GM10847 (cell line): ENCODE data around the gene ID4.

Source experiments
- POLR2A ChIP-seq: IDR thresholded peaks from 2 replicates; pipeline ENCODE4 v1.6.1; 2011; ENCODE audit not compliant: insufficient read length; ENCODE audit errors: extremely low read depth

Gene ID4

DNA sequence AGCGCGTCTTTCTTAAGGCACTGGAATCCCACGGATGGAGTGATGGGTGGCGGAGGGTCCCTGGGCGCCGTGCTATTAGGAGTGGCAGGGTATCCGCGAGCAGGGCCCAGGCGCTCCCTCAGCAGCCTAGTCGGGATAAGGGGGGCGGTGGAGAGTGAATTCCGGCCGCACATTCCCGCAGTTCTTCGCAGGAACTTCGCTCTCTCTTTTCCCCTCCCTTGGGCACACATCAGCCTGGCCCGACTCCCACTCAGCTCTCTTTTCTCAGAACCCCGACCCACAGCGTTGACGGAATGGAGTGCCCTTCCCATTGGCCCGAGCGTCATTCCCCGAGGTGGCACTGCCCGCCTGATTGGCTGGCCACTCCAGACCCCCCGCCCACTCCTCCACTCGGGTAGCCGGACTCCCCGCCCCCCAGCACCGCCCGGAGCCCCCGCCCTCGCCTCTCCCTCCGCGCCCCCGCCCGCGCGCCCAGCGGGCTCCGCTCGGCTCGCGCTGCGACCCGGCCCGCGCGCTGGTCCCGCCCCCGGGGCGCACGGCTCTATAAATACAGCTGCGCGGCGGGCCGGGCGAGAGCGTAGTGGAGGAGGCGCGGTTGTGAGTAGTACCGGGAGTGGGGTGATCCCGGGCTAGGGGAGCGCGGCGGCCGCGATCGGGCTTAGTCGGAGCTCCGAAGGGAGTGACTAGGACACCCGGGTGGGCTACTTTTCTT lies at the start of gene ID4:
ID4 (plus strand) TSS at position 572 of the 712 bp plus-strand sequence. CDS start 385 bp downstream, outside the sequence.
- no peak for TF ChIP-seq POLR2A

DNA sequence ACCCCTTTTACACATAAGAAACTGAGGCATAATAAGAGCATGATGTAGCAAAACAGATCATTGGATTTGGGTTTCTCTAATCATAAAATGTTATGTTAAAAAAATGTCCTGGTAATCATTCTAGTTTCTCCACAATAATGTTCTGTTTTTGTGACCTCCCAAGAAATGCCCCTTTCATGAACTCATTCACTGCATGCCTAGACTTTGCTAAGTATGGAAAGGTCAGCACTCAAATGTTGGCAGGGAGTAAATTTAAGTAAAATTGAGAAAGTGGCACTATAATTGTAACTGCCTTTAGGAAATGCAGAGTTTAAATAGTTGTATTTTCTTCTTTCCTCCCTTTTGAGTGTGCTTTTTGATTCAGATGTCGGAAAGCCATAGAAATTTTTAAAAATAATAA lies 48.5 kb upstream of the ID4 start:
- TF ChIP-seq POLR2A, result no peak

GRCh38 chr6:19789100-19789803 lies 47.9 kb upstream of the ID4 start:
- TF ChIP-seq POLR2A, result no peak

DNA sequence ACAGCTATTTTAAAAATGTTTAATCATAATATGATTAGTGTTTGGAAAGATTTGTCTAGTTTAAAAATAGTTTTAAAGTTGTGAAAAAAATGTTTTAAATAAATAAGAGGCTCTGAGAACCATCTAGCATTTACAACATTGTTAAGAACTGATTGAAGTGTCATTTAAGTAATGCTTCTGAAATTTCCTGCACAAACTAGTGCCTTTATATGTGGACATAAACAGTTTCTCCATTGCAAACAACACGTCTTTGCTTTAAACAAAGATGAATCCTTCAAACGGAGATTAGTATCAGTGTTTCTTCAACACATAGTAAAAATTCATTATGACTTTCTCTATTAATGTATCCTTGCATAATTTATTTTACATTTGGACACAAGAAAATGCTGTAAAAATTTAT lies 45.9 kb upstream of the ID4 start:
- no peak for TF ChIP-seq POLR2A

- TF ChIP-seq POLR2A, result no peak
Measured at GRCh38 chr6:19795211-19795610, 42.0 kb upstream of the ID4 start.

- TF ChIP-seq POLR2A, result no peak
Measured at GRCh38 chr6:19796452-19796851, 40.7 kb upstream of the ID4 start.

DNA sequence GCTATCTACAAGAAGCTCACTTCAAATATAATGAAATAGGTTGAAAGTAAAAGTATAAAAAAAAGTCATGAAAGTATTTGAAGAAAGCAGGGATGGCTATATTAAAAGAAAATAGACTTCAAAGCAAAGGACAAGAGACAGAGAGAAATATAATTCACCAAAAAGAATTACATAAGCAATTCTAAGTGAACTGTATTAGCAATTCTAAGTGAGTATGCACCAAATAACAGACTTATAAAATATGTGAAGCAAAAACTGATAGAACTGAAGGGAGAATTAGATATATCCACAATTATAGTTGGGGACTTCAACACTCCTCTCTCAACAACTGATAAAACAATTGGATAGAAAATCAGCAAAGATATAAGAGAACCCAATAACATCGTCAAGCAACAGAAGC lies 38.8 kb upstream of the ID4 start:
- TF ChIP-seq POLR2A, result no peak

DNA sequence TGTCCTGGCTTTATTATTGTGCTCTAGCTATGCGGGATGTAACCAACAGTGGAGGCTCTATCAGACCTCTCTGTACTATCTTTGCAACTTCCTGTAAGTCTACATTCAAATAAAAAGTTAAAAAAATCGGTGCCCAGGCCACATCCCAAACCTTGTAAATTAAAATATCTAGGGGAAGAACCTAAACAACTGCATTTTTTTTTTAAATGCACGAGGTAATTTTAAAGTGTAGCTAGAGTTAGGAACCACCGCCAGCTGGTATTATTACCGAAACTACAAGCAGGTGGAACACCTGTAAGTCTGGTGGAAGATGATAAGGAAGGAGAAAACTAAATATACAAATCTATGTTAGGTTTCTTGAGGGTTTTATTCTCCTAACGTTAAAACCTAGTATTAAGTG lies 34.5 kb upstream of the ID4 start:
- TF ChIP-seq POLR2A, result no peak

DNA sequence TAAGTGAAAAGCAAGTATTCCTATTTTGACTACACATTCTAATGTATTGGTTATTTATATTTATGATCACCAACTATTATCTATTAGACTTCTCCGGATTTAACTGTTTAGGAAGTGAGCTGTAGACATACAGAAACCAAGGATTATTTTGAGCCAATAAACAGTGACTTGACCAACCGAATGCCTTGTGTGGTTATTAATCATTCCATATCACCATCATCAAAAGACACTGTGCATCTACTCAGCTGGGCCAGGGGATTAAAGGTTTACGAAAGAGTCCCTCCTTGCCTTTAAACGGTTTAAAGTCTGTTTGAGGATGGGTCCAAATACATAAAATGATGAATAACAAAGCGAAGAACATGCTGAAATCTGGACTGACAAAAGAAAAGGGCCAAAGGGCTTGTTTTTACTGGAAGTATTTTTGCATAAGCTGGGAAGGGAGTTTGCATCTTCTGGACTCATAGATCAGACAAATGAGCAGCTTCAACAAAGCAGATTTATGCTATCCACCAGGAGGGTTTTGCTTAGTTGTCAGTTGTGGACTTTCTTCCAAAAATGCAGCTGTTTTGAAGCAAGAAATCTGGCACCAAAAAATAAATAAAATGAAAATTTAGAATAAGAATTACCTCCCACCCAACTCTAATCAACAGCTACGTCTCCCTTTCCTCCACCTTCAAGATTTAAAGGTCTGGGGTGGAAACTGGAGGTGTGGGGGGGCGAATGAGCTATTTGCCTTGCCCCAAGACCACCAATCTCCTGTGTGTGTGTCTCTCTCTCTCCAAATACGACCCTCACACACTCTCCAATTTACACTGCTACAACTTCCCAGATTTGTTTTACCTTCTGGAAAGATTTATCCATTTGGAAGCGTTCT lies 33.6 kb upstream of the ID4 start:
- TF ChIP-seq POLR2A, result no peak

GRCh38 chr6:19804205-19805128 lies 32.7 kb upstream of the ID4 start:
- TF ChIP-seq POLR2A, result no peak

- TF ChIP-seq POLR2A, result no peak
Measured at GRCh38 chr6:19805129-19805481, 32.1 kb upstream of the ID4 start.

GRCh38 chr6:19806971-19807396 lies 30.2 kb upstream of the ID4 start:
- no peak for TF ChIP-seq POLR2A

DNA sequence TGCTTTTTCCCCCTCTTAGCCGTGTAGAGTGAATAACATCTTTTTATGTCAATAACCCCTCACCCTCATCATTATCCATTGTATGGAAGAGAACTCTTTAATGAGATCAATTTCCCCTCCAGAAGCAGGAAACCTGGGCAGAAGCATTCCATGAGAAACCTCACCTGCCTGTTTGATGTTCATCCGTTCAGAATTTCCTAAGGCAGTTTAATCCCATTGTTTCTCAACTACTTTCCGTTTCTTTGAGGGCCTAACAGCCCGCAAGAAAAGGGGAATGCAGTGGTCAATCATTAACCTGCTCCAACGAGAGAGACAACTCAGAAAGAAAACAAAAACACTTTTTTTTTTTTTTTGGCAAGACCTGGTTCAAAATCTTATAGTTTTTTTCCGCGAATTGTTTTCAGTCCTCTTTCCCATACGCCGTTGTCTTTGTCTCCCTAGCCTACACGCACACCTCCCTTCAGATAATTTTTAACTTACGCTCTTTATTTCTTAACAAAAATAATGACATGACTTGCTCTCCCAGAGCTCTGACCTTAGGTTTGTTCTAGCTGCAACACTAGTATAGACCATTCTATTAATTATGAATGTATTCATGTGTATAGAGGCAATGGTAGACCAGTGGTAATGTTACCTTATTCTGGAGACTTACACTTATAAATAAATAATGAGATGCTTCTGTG lies 25.6 kb upstream of the ID4 start:
- TF ChIP-seq POLR2A, result no peak

DNA sequence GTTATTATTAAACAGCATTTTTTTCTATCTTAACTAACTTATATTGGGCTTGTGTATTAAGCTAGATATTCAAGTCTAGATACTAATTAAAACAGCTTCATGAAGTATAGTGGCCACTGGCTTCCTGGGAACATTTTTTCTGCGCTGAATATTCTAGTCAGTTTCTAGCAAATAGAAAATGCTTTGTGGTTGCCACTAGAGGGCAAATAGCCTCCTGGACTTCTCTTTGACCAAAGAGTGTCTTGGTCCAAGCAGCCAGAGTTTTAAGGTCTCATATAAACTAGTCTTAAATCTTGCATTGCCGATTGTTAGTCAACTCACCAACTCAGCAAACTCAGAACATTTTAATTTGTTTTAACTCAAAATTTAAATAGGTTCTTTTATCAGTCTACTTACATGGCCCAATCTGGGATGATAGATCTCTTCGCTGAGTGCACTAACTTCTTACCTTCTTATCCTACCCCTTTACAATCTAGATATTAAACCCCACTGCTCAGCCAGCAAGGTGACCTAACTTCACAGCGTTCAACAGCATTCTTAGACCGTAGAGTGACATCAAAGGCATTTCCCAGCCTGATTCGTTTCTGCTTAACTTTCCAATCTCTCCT lies 24.6 kb upstream of the ID4 start:
- no peak for TF ChIP-seq POLR2A
